Measurements from ENCODE around the gene RUVBL2.

The RUVBL2 gene

GRCh38 chr19:48962029-48962848, 31.4 kb upstream of the RUVBL2 start:
- no peak overlapping the region for H3K4me2 ChIP-seq (ENCODE audit: low read length)
- H3K56ac ChIP-seq (ENCODE audit: low read length) = peak overlapping the region; percentile 76
- peak overlapping the region; percentile 97 for H3K18ac ChIP-seq (ENCODE audit: low read length)
- peak; percentile 72 for DNase-seq
- peak overlapping the region; percentile 69 for H2AK5ac ChIP-seq (ENCODE audit: low read length)
- H3K27me3 ChIP-seq (ENCODE audit: insufficient read depth, low read length, poor library complexity) = no peaks in the 10 kb centered on the region
- peaks cover 6% of the 10 kb centered on the region for H3K79me1 ChIP-seq (ENCODE audit: low read length)
- H3K4me3 ChIP-seq (ENCODE audit: low read length) = no peak overlapping the region
- peaks cover 16% of the 10 kb centered on the region for H3K4me1 ChIP-seq (ENCODE audit: control insufficient read depth, low read depth, low read length)
- H3K36me3 ChIP-seq (ENCODE audit: control insufficient read depth, insufficient read depth, low read length) = no peaks in the 10 kb centered on the region
- no peak overlapping the region for H2BK15ac ChIP-seq (replicated peaks; ENCODE audit: low read depth)
- H2BK120ac ChIP-seq (ENCODE audit: low read depth, low read length) = no peak overlapping the region
- peaks cover 13% of the 10 kb centered on the region for H3K79me2 ChIP-seq (ENCODE audit: control insufficient read depth, insufficient read depth, low read length)
- no peak overlapping the region for H4K8ac ChIP-seq (ENCODE audit: low read depth, low read length)
- peak overlapping the region; percentile 99 for H3K4ac ChIP-seq (ENCODE audit: low read depth, low read length)
- WGBS (ENCODE audit: extremely low coverage, insufficient coverage, low lambda C conversion rate) = no CpG with 5 or more reads among the region's 22 CpGs
- H4K5ac ChIP-seq (ENCODE audit: low read length) = no peak overlapping the region
- H3K9ac ChIP-seq (ENCODE audit: low read length) = peak overlapping the region; percentile 57
- peak overlapping the region; percentile 65 for H3K27ac ChIP-seq (ENCODE audit: low read depth, low read length)
- no peak overlapping the region for H3K23ac ChIP-seq (ENCODE audit: low read length)
- no peak overlapping the region for H2BK5ac ChIP-seq (ENCODE audit: low read length)

DNA sequence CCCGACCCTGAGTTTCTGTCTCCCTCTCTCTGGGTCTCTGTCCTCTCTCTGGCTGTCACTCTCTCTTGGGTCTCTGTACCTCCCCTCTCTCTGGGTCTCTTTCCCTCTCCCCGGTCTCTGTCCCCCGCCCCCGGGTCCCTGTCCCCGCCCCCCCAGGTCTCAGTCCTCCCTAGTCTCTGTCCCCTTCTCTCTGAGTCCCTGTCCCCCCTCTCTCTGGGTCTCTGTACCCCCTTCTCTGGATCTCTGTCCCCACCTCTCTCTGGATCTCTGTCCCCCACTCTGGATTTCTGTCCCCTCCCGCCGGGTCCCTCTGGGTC, 30.9 kb upstream of the RUVBL2 start:
- peak overlapping the region; percentile 95 for H3K27ac ChIP-seq (ENCODE audit: low read depth, low read length)
- H3K27me3 ChIP-seq (ENCODE audit: insufficient read depth, low read length, poor library complexity) = no peaks in the 10 kb centered on the region
- H3K23ac ChIP-seq (ENCODE audit: low read length) = no peak overlapping the region
- H3K4me1 ChIP-seq (ENCODE audit: control insufficient read depth, low read depth, low read length) = peaks cover 16% of the 10 kb centered on the region
- no peak overlapping the region for H2BK15ac ChIP-seq (replicated peaks; ENCODE audit: low read depth)
- no peak overlapping the region for H3K4me3 ChIP-seq (ENCODE audit: low read length)
- no peak overlapping the region for H3K4me2 ChIP-seq (ENCODE audit: low read length)
- no peak overlapping the region for H2AK5ac ChIP-seq (ENCODE audit: low read length)
- H2BK120ac ChIP-seq (ENCODE audit: low read depth, low read length) = peak overlapping the region; percentile 82
- H4K5ac ChIP-seq (ENCODE audit: low read length) = no peak overlapping the region
- peak overlapping the region; percentile 76 for H3K56ac ChIP-seq (ENCODE audit: low read length)
- no peak overlapping the region for H2BK5ac ChIP-seq (ENCODE audit: low read length)
- H3K36me3 ChIP-seq (ENCODE audit: control insufficient read depth, insufficient read depth, low read length) = no peaks in the 10 kb centered on the region
- peak overlapping the region; percentile 99 for H3K4ac ChIP-seq (ENCODE audit: low read depth, low read length)
- no peak for DNase-seq
- peak overlapping the region; percentile 37 for H3K9ac ChIP-seq (ENCODE audit: low read length)
- peak overlapping the region; percentile 97 for H3K18ac ChIP-seq (ENCODE audit: low read length)
- H3K79me1 ChIP-seq (ENCODE audit: low read length) = peaks cover 6% of the 10 kb centered on the region
- WGBS (ENCODE audit: extremely low coverage, insufficient coverage, low lambda C conversion rate) = no CpG with 5 or more reads among the region's 7 CpGs
- peaks cover 13% of the 10 kb centered on the region for H3K79me2 ChIP-seq (ENCODE audit: control insufficient read depth, insufficient read depth, low read length)
- H4K8ac ChIP-seq (ENCODE audit: low read depth, low read length) = no peak overlapping the region

- H3K9ac ChIP-seq (ENCODE audit: low read length) = peak overlapping the region; percentile 79
- H3K36me3 ChIP-seq (ENCODE audit: control insufficient read depth, insufficient read depth, low read length) = no peaks in the 10 kb centered on the region
- peak overlapping the region; percentile 97 for H3K18ac ChIP-seq (ENCODE audit: low read length)
- peak overlapping the region; percentile 90 for H4K5ac ChIP-seq (ENCODE audit: low read length)
- peak overlapping the region; percentile 94 for H2BK5ac ChIP-seq (ENCODE audit: low read length)
- peak overlapping the region; percentile 99 for H3K4ac ChIP-seq (ENCODE audit: low read depth, low read length)
- no peak overlapping the region for H3K4me3 ChIP-seq (ENCODE audit: low read length)
- H3K56ac ChIP-seq (ENCODE audit: low read length) = peak overlapping the region; percentile 92
- no CpG with 5 or more reads among the region's 28 CpGs for WGBS (ENCODE audit: extremely low coverage, insufficient coverage, low lambda C conversion rate)
- peaks cover 6% of the 10 kb centered on the region for H3K79me1 ChIP-seq (ENCODE audit: low read length)
- peak overlapping the region; percentile 98 for H2BK120ac ChIP-seq (ENCODE audit: low read depth, low read length)
- no peak overlapping the region for H3K23ac ChIP-seq (ENCODE audit: low read length)
- H2BK15ac ChIP-seq (replicated peaks; ENCODE audit: low read depth) = no peak overlapping the region
- no peaks in the 10 kb centered on the region for H3K27me3 ChIP-seq (ENCODE audit: insufficient read depth, low read length, poor library complexity)
- peak overlapping the region; percentile 70 for H3K4me2 ChIP-seq (ENCODE audit: low read length)
- peaks cover 13% of the 10 kb centered on the region for H3K79me2 ChIP-seq (ENCODE audit: control insufficient read depth, insufficient read depth, low read length)
- DNase-seq = peak; percentile 92
- H3K4me1 ChIP-seq (ENCODE audit: control insufficient read depth, low read depth, low read length) = peaks cover 16% of the 10 kb centered on the region
- peak overlapping the region; percentile 95 for H3K27ac ChIP-seq (ENCODE audit: low read depth, low read length)
- peak overlapping the region; percentile 82 for H4K8ac ChIP-seq (ENCODE audit: low read depth, low read length)
- H2AK5ac ChIP-seq (ENCODE audit: low read length) = peak overlapping the region; percentile 78
Measured at GRCh38 chr19:48963371-48964204, 30.1 kb upstream of the RUVBL2 start.

GRCh38 chr19:48964205-48965039, 29.3 kb upstream of the RUVBL2 start:
- Histone ChIP-seq H2BK5ac (ENCODE audit: low read length) (peak overlapping the region; percentile 94), H2BK15ac (replicated peaks; ENCODE audit: low read depth) (peak overlapping the region; percentile 14), H3K23ac (ENCODE audit: low read length) (peak overlapping the region; percentile 80), H4K8ac (ENCODE audit: low read depth, low read length) (no peak overlapping the region), H3K79me1 (ENCODE audit: low read length) (peaks cover 6% of the 10 kb centered on the region), H3K9ac (ENCODE audit: low read length) (peak overlapping the region; percentile 79), H3K4me1 (ENCODE audit: control insufficient read depth, low read depth, low read length) (peaks cover 16% of the 10 kb centered on the region), H3K56ac (ENCODE audit: low read length) (peak overlapping the region; percentile 92), H3K79me2 (ENCODE audit: control insufficient read depth, insufficient read depth, low read length) (peaks cover 13% of the 10 kb centered on the region), H2BK120ac (ENCODE audit: low read depth, low read length) (peak overlapping the region; percentile 98), H3K4me2 (ENCODE audit: low read length) (peak overlapping the region; percentile 70), H3K27me3 (ENCODE audit: insufficient read depth, low read length, poor library complexity) (no peaks in the 10 kb centered on the region), H3K4me3 (ENCODE audit: low read length) (peak overlapping the region; percentile 10), H3K36me3 (ENCODE audit: control insufficient read depth, insufficient read depth, low read length) (no peaks in the 10 kb centered on the region), H3K27ac (ENCODE audit: low read depth, low read length) (peak overlapping the region; percentile 95), H4K5ac (ENCODE audit: low read length) (peak overlapping the region; percentile 90), H3K18ac (ENCODE audit: low read length) (peak overlapping the region; percentile 97), H3K4ac (ENCODE audit: low read depth, low read length) (peak overlapping the region; percentile 99), H2AK5ac (ENCODE audit: low read length) (peak overlapping the region; percentile 52)
- WGBS (ENCODE audit: extremely low coverage, insufficient coverage, low lambda C conversion rate) = no CpG with 5 or more reads among the region's 19 CpGs
- DNase-seq = peak; percentile 90

DNA sequence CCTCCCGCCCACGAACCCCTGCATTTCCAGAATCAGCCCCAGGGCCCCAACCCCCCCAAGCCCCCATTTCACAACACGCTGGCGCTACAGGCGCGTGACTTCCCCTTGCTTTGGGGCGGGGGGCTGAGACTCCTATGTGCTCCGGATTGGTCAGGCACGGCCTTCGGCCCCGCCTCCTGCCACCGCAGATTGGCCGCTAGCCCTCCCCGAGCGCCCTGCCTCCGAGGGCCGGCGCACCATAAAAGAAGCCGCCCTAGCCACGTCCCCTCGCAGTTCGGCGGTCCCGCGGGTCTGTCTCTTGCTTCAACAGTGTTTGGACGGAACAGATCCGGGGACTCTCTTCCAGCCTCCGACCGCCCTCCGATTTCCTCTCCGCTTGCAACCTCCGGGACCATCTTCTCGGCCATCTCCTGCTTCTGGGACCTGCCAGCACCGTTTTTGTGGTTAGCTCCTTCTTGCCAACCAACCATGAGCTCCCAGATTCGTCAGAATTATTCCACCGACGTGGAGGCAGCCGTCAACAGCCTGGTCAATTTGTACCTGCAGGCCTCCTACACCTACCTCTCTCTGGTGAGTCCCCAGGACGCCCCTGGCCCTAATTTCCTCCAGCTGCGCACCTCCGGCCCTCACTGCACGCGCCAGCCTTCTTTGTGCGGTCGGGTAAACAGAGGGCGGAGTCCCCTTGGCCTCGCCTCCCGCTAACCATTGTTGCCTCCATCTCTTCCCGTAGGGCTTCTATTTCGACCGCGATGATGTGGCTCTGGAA, 28.5 kb upstream of the RUVBL2 start, which contains the start of gene FTL:
Gene FTL (plus strand): TSS at position 270 of the 766 bp plus-strand sequence. CDS start 199 bp downstream, at position 469.
- Histone ChIP-seq H3K27me3 (ENCODE audit: insufficient read depth, low read length, poor library complexity) (no peaks in the 10 kb centered on the region), H4K5ac (ENCODE audit: low read length) (peak within 1 kb of the TSS; percentile 90), H3K4ac (ENCODE audit: low read depth, low read length) (peak within 1 kb of the TSS; percentile 99), H3K79me1 (ENCODE audit: low read length) (peaks cover 6% of the 10 kb centered on the region), H3K18ac (ENCODE audit: low read length) (peak within 1 kb of the TSS; percentile 97), H3K4me1 (ENCODE audit: control insufficient read depth, low read depth, low read length) (peaks cover 16% of the 10 kb centered on the region), H2AK5ac (ENCODE audit: low read length) (peak within 1 kb of the TSS; percentile 93), H3K23ac (ENCODE audit: low read length) (peak within 1 kb of the TSS; percentile 96), H2BK15ac (replicated peaks; ENCODE audit: low read depth) (peak within 1 kb of the TSS; percentile 14), H4K8ac (ENCODE audit: low read depth, low read length) (no peak within 1 kb of the TSS), H3K56ac (ENCODE audit: low read length) (peak within 1 kb of the TSS; percentile 96), H3K36me3 (ENCODE audit: control insufficient read depth, insufficient read depth, low read length) (no peaks in the 10 kb centered on the region), H3K27ac (ENCODE audit: low read depth, low read length) (peak within 1 kb of the TSS; percentile 95), H3K4me3 (ENCODE audit: low read length) (peak within 1 kb of the TSS; percentile 99), H2BK5ac (ENCODE audit: low read length) (peak within 1 kb of the TSS; percentile 94), H3K4me2 (ENCODE audit: low read length) (peak within 1 kb of the TSS; percentile 99), H3K9ac (ENCODE audit: low read length) (peak within 1 kb of the TSS; percentile 95), H3K79me2 (ENCODE audit: control insufficient read depth, insufficient read depth, low read length) (peaks cover 13% of the 10 kb centered on the region), H2BK120ac (ENCODE audit: low read depth, low read length) (peak within 1 kb of the TSS; percentile 98)
- peak; percentile 97 for DNase-seq
- WGBS (ENCODE audit: extremely low coverage, insufficient coverage, low lambda C conversion rate) = no CpG with 5 or more reads among the region's 52 CpGs

Data from mesendoderm (in vitro differentiated cells).